ENCODE measurements around the gene TRAIP.
"Not testable (repeated sequence)": the region's sequence is repeated elsewhere in the genome, so short reads cannot be mapped to it uniquely, and the experiment has no call there.

TRAIP gene

GRCh38 chr3:49790626-49791411, 65.5 kb downstream of the TRAIP start:
- no peak for DNase-seq

- DNase-seq: no peak
Observed at GRCh38 chr3:49788056-49788455, 68.3 kb downstream of the TRAIP start.

- no peak for DNase-seq
Observed at GRCh38 chr3:49787536-49787935, 68.8 kb downstream of the TRAIP start.

- no peak for DNase-seq
Observed at GRCh38 chr3:49787182-49787464, 69.2 kb downstream of the TRAIP start.

GRCh38 chr3:49786357-49787181, 69.8 kb downstream of the TRAIP start, which contains the start of gene IP6K1:
Gene IP6K1 (minus strand): TSS chr3:49786542. CDS start chr3:49748040, 38,502 bp downstream.
- DNase-seq: peak; percentile 98

- DNase-seq: no peak
Observed at GRCh38 chr3:49785565-49786356, 70.6 kb downstream of the TRAIP start.

GRCh38 chr3:49782277-49782676, 74.1 kb downstream of the TRAIP start:
- not testable (repeated sequence) for DNase-seq

- no peak for DNase-seq
Observed at GRCh38 chr3:49781415-49782199, 74.8 kb downstream of the TRAIP start.

- not testable (repeated sequence) for DNase-seq
Observed at GRCh38 chr3:49780975-49781365, 75.4 kb downstream of the TRAIP start.

GRCh38 chr3:49780080-49780974, 76.0 kb downstream of the TRAIP start:
- DNase-seq: no peak

- no peak for DNase-seq
Observed at GRCh38 chr3:49779358-49780079, 76.8 kb downstream of the TRAIP start.

All from GF-D8 (cell line).